Uterus (tissue), 4 donors: ENCODE measurements around the gene AGPS. TPM values are rescaled to one million over a fixed set of nuclear protein-coding genes. Genes with fewer than 3 reads are reported as not detected.

Experiments
- DNase-seq, 2 donors: peaks; one replicate each; pipeline ENCODE4 v3.0.0-alpha.2; 2019 to 2020
- H3K27ac ChIP-seq, 2 donors: fragments of 200-600 bp; sonication (generic); 1 replicate in 1 of 2; 2 replicates in 1 of 2; pipeline ENCODE4 v1.5.1; 2016 to 2018
- H3K27me3 ChIP-seq, 2 donors: fragments of 200-600 bp; sonication (generic); one replicate each; pipeline ENCODE4 v1.5.1; 2018 to 2019; ENCODE audit warnings: control low read depth in 1 of 2
- H3K36me3 ChIP-seq, 2 donors: fragments of 200-600 bp; sonication (generic); one replicate each; pipeline ENCODE4 v1.5.1; 2019; ENCODE audit warnings: control low read depth in 1 of 2
- H3K4me1 ChIP-seq, 2 donors: fragments of 200-600 bp; sonication (generic); one replicate each; pipeline ENCODE4 v1.5.1; 2018 to 2019; ENCODE audit warnings: control low read depth in 1 of 2
- H3K4me3 ChIP-seq, 2 donors: fragments of 200-600 bp; sonication (generic); 1 replicate in 1 of 2; 2 replicates in 1 of 2; pipeline ENCODE4 v1.5.1; 2018 to 2019; ENCODE audit warnings: mild to moderate bottlenecking in 1 of 2
- H3K9me3 ChIP-seq, 2 donors: fragments of 200-600 bp; sonication (generic); one replicate each; pipeline ENCODE4 v1.5.1; 2019; ENCODE audit warnings: control low read depth in 1 of 2
- POLR2A ChIP-seq, 2 donors: fragments of 450-650 bp; IDR thresholded peaks; one replicate each; pipeline ENCODE4 v1.6.1; 2016; ENCODE audit warnings: antibody characterized with exemption in 2 of 2, mild to moderate bottlenecking in 1 of 2, moderate library complexity in 1 of 2
- intact Hi-C: fragments of 100-400 bp; cut with DNase I; formaldehyde crosslinking; loops from one replicate; pipeline ENCODE4 v1.15.1; 2023; ENCODE audit warnings: low total_unique reads
- total RNA-seq, 4 donors: library from RNA; depleted of rRNA in 3 of 4; stranded (reverse); fragments of >200 nt in 3 of 4; gene quantifications; one replicate each; pipeline versions ENCODE4 v1.1.0 to v1.2.4, GENCODE V29; 2014 to 2023
- TF ChIP-seq, protein P1 (sequence below), 4 experiments: fragments of 200-600 bp in 2 of 4; fragments of 450-650 bp in 2 of 4; sonication (generic) in 2 of 4; IDR thresholded peaks; one replicate each; pipeline ENCODE4 v1.5.1; 2016 to 2019; ENCODE audit warnings: antibody characterized with exemption in 4 of 4, mild to moderate bottlenecking in 2 of 4, moderate library complexity in 1 of 4
- donor health status: DM: yes; HTN: yes; CAD: no.

AGPS gene
- total RNA-seq, 4 donors from 2014 or later = 10.2 to 64.4 (median 40.0) TPM

- Histone ChIP-seq H3K4me3 (no peak overlapping the region), H3K36me3 (no peaks in the 10 kb centered on the region), H3K27me3 (no peaks in the 10 kb centered on the region), H3K9me3 (no peaks in the 10 kb centered on the region), H3K4me1 (no peaks in the 10 kb centered on the region), H3K27ac (no peak overlapping the region)
- DNase-seq = no peak
- TF ChIP-seq POLR2A (IDR thresholded peaks at IDR 0.05) = no peak
- TF ChIP-seq, protein P1, sequence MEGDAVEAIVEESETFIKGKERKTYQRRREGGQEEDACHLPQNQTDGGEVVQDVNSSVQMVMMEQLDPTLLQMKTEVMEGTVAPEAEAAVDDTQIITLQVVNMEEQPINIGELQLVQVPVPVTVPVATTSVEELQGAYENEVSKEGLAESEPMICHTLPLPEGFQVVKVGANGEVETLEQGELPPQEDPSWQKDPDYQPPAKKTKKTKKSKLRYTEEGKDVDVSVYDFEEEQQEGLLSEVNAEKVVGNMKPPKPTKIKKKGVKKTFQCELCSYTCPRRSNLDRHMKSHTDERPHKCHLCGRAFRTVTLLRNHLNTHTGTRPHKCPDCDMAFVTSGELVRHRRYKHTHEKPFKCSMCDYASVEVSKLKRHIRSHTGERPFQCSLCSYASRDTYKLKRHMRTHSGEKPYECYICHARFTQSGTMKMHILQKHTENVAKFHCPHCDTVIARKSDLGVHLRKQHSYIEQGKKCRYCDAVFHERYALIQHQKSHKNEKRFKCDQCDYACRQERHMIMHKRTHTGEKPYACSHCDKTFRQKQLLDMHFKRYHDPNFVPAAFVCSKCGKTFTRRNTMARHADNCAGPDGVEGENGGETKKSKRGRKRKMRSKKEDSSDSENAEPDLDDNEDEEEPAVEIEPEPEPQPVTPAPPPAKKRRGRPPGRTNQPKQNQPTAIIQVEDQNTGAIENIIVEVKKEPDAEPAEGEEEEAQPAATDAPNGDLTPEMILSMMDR (IDR thresholded peaks at IDR 0.05) = no peak
- intact Hi-C loops = no loop called here
Observed at GRCh38 chr2:177584030-177584692, 191.6 kb downstream of the AGPS start.

DNA sequence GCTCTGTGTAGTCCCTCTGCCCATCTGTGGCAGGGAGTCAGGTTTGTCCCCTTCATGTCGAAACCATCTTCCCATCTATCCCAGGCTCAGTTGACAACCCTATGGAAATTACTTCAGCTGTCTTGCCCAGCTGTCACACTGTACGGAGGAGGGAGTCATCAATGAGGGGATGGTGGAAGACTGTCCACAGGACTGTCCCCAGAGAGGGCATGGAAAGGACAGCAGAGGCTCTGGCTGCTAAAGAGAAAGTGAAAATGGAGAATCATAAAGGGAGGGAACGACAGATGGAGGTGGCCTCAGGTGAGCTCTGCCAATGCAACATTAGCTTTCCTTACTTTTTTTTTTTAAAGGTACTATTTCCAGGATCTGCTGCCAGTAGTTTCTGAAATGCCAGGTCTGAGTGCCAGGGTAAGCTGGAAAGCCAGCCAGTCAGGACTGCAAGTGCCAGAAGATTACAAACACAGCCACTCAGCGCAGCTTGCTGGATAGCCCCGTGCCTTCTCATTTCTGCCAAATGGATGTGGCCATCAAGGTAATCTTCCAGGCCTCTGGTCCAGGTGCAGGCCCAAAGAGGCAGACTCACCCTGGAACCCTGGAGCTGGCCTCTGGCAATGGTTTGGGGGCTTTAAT, 192.8 kb downstream of the AGPS start:
- Histone ChIP-seq H3K27ac (no peak overlapping the region), H3K27me3 (no peaks in the 10 kb centered on the region), H3K4me1 (no peaks in the 10 kb centered on the region), H3K9me3 (no peaks in the 10 kb centered on the region), H3K36me3 (no peaks in the 10 kb centered on the region), H3K4me3 (no peak overlapping the region)
- TF ChIP-seq, protein P1 (IDR thresholded peaks at IDR 0.05) = no peak
- no peak for TF ChIP-seq POLR2A (IDR thresholded peaks at IDR 0.05)
- intact Hi-C loops = no loop called here
- no peak for DNase-seq

- intact Hi-C loops = no loop called here
- no peaks in the 10 kb centered on the region for H3K9me3 ChIP-seq
- H3K4me1 ChIP-seq = no peaks in the 10 kb centered on the region
- no peaks in the 10 kb centered on the region for H3K27me3 ChIP-seq
- no peak for DNase-seq
- H3K36me3 ChIP-seq = no peaks in the 10 kb centered on the region
- H3K4me3 ChIP-seq = no peak overlapping the region
- TF ChIP-seq POLR2A (IDR thresholded peaks at IDR 0.05) = no peak
- no peak overlapping the region for H3K27ac ChIP-seq
Observed at GRCh38 chr2:177586154-177586553, 193.6 kb downstream of the AGPS start.

GRCh38 chr2:177587371-177587770, 194.8 kb downstream of the AGPS start:
- intact Hi-C loops = no loop called here

DNA sequence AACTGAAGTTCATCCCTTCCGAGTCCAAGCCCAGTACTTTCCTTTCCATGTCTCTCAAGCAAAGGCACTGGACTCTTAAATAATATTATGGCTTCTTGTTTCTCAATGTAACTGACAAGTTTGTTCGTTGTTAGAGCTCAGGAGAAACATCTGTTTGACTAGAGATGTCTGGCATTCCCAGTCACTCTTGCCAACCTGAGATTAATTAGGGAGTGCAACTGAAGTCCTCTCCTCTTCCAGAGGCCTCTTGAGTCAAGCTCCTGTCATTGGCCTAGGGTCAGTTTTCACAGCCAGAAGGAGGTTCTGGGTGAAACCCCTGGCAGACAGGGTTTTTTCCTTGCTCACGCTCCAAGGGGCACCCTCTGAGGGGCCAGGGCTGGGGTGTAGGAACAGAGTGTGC, 196.1 kb downstream of the AGPS start:
- Histone ChIP-seq H3K36me3 (no peaks in the 10 kb centered on the region), H3K27ac (no peak overlapping the region), H3K4me3 (no peak overlapping the region), H3K27me3 (no peaks in the 10 kb centered on the region), H3K9me3 (no peaks in the 10 kb centered on the region), H3K4me1 (no peaks in the 10 kb centered on the region)
- TF ChIP-seq POLR2A (IDR thresholded peaks at IDR 0.05) = no peak
- TF ChIP-seq, protein P1 (IDR thresholded peaks at IDR 0.05) = no peak
- intact Hi-C loops = no loop called here
- no peak for DNase-seq

More at GRCh38 chr2:177587371-177587770, 194.8 kb downstream of the AGPS start:
- Histone ChIP-seq H3K9me3 (no peaks in the 10 kb centered on the region), H3K27me3 (no peaks in the 10 kb centered on the region), H3K36me3 (no peaks in the 10 kb centered on the region), H3K4me1 (no peaks in the 10 kb centered on the region), H3K27ac (no peak overlapping the region), H3K4me3 (no peak overlapping the region)
- TF ChIP-seq, protein P1 (IDR thresholded peaks at IDR 0.05) = no peak
- no peak for DNase-seq
